H1 (cell line): ENCODE measurements around the gene PHYHD1. TPM values are rescaled to one million over a fixed set of nuclear protein-coding genes. Genes with fewer than 3 reads are reported as not detected.

Experiments
- CHD7 ChIP-seq: fragments of 300-600 bp; sonication (generic); IDR thresholded peaks from 2 replicates; pipeline ENCODE4 v1.7.1; 2012; ENCODE audit warnings: low read length, moderate library complexity, mild to moderate bottlenecking, inconsistent platforms; ENCODE audit not compliant: insufficient replicate concordance
- CTCF ChIP-seq, 3 experiments: IDR thresholded peaks; 1 replicate in 2 of 3; 2 replicates in 1 of 3; pipeline versions ENCODE4 v1.5.1 to v1.6.1; 2011; ENCODE audit warnings: low read length in 3 of 3, mild to moderate bottlenecking in 3 of 3, inconsistent platforms in 2 of 3, low read depth in 1 of 3, moderate library complexity in 1 of 3; ENCODE audit not compliant: insufficient read depth in 1 of 3; ENCODE audit errors: control extremely low read depth in 1 of 3
- FOSL1 ChIP-seq: IDR thresholded peaks from 2 replicates; pipeline ENCODE4 v1.6.1; 2011; ENCODE audit warnings: mild to moderate bottlenecking, low read depth, low read length, moderate library complexity; ENCODE audit not compliant: insufficient read depth
- JUN ChIP-seq: IDR thresholded peaks from 2 replicates; pipeline ENCODE4 v1.6.1; 2011; ENCODE audit warnings: low read depth, mild to moderate bottlenecking, improper control_type of control experiment, low read length
- POU5F1 ChIP-seq: IDR thresholded peaks from 2 replicates; pipeline ENCODE4 v1.6.1; 2011; ENCODE audit warnings: low read depth, mild to moderate bottlenecking, low read length, moderate library complexity
- SIRT6 ChIP-seq: IDR thresholded peaks from one replicate; pipeline ENCODE4 v1.7.1; 2012; ENCODE audit warnings: low read length, inconsistent platforms
- SIX5 ChIP-seq: IDR thresholded peaks from 2 replicates; pipeline ENCODE4 v1.6.1; 2011; ENCODE audit warnings: mild to moderate bottlenecking, low read depth, low read length
- SP1 ChIP-seq: IDR thresholded peaks from 2 replicates; pipeline ENCODE4 v1.6.1; 2011; ENCODE audit warnings: low read depth, low read length
- polyA plus RNA-seq, 7 experiments: library from polyadenylated mRNA; depleted of rRNA in 3 of 7; stranded (reverse) in 5 of 7; unstranded in 2 of 7; fragments of >200 nt in 5 of 7; fragments of 200-250 nt in 2 of 7; gene quantifications; 1 replicate in 5 of 7; 2 replicates in 1 of 7; 4 replicates in 1 of 7; pipeline versions ENCODE4 v1.2.1 to v1.2.3, GENCODE V29; 2011 to 2013; ENCODE audit warnings: missing spikeins in 2 of 7, mixed read lengths in 2 of 7
- total RNA-seq: library from RNA; stranded (reverse); fragmentation: NEBNext Ultra II Directional; extraction: Animal tissue kit (Norgen Biotek cat#: 25700); gene quantifications from 2 replicates; pipeline ENCODE4 v1.2.1, GENCODE V29; 2021

PHYHD1 gene
- total and polyA plus RNA-seq, 2 of the 8 experiments (the other 6 are each of a cell fraction or from before 2014, with no cell fraction given): 14.1 to 25.6 TPM

DNA sequence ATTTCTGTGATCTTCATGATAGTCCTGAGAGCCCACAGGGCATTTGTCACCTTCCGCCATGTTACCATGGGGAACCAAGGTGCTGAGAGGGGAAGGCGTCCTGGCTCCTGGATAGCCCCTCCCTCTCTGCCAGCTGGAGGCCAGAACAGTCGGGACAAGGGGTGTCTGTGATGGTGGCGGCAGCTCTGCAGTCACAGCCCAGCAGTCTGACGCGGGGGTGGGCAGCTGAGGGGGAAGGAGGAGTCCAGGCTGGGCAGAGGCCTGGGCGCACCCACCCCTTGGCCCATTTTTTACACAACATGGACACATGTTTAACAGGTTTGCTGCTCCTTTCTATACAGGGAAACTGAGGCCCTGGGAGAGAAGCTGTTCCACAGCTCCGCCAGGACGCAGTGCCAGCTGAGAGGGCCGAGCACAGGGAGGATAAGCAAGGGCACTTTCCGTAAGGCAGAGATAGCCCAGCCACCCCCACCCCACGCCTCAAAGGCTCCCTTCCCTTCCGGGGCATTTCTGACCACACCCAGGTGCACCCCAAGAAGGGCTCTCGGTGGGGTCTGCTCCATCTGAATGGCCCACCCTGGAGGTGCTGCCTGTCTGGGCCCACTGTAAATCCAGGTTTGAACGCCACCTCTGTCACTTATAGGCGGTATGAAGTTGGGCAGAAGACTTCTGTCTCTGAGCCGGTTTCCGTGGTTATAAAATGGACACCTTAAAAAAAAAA is 21.8 kb upstream of the PHYHD1 start (continued):
- no peak for TF ChIP-seq CHD7
- TF ChIP-seq JUN: no peak
- TF ChIP-seq SIX5: no peak
- no peak for TF ChIP-seq CTCF (IDR thresholded peaks at IDR 0.05; ENCODE audit: control extremely low read depth in 1 of 3, insufficient read depth in 1 of 3, low read depth in 1 of 3, low read length in 3 of 3)
- TF ChIP-seq FOSL1: no peak
- no peak for TF ChIP-seq SIRT6
- TF ChIP-seq SP1: no peak
- no peak for TF ChIP-seq POU5F1
- TF ChIP-seq, all 59 proteins: peak for 0
